Measurements from ENCODE around the gene MAPK8.
"Not testable (repeated sequence)": the region's sequence is repeated elsewhere in the genome, so short reads cannot be mapped to it uniquely, and the experiment has no call there.

MAPK8 gene

DNA sequence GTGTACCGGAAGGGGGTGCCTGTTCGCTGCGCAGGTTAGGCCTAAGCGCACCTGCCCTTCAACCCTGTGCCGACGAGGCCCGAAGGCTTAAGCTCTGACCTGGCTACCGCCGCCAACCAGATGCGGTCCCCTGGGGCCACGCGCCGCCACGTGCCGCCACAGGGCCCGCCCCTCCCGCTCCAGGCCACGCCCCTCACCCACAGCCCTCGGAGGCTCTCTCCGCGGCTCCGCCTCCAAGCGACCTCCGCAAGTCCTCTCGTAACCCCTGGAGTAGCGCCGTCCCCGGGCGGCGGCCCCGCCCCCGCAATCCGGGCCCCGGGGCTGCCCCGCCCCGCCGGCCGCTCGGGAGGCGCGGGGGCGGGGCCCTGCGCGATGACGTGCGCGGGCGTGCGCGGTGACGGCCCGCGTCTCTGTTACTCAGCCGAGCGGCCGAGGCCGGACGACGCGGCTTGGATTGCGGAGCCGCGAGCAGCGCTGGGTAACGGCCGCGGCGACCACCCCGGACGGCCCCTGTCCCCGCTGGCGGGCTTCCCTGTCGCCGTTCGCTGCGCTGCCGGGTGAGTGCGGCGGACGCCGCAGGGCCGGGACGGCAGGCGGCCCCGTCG, at the start of gene MAPK8:
MAPK8 (plus strand) TSS at position 413 of the 605 bp plus-strand sequence. CDS start 94,984 bp downstream, outside the sequence.
- DNase-seq, result peak; percentile 89

DNA sequence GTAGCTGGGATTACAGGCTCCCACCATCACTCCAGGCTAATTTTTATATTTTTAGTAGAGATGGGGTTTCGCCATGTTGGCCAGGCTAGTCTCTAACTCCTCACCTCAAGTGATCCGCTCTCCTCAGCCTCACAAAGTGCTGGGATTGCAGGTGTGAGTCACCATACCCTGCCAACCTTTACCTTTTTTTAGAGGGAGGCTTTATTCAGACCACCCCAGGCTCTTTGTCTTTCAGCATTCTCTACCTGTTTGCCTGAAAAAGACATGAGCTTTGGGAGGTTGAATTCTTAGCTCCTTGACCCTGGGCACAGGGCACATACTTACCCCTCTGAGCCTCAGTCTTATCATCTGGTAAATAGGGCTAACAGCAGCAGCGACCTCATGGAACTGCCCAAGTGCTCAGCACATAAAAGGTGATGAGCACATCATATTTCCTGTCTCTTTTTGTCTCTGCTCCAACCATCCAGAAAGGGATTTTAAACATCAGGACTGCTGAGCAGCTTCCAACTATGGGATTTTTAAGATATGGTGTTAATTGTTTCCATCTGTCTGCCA, 49.0 kb upstream of the MAPK8 start:
- DNase-seq, result no peak

DNA sequence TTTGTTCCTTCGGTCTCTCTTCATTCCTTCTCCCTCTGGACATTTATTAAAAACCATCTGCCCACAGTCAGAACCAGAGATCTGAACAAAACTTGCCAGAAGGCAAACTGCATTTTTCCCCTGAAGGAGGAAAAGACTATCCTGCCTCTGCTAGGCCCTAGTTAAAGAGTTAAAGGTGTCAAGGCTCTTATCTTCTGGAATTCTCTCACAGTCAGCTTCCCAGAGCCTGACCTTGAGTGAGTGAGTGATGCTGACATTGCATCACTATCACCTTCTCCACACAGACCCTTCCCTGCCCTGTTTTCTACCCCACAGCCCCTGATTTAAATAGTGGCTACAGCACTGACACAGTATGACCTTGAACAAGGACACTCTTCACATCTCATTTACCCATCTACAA, 48.4 kb upstream of the MAPK8 start:
- DNase-seq, result no peak

DNA sequence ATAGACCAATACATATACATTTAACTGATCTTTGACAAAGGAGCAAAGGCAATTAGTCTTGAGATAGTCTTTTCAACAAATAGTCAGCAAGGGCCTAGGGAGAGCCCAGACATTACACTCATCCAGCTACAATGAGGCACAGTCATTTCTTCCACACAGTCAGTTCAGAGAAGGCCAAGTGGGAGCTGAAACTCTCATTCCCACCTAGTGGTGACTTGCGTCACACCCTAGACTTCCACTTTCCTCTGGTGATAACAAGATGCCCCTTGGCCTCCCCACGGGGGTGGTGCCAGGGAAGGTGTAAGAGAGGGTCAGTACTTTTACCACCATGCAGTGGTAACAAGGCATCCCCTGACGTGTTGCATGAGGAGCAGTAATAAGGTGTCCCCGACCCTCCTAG, 39.9 kb upstream of the MAPK8 start:
- no peak for DNase-seq

DNA sequence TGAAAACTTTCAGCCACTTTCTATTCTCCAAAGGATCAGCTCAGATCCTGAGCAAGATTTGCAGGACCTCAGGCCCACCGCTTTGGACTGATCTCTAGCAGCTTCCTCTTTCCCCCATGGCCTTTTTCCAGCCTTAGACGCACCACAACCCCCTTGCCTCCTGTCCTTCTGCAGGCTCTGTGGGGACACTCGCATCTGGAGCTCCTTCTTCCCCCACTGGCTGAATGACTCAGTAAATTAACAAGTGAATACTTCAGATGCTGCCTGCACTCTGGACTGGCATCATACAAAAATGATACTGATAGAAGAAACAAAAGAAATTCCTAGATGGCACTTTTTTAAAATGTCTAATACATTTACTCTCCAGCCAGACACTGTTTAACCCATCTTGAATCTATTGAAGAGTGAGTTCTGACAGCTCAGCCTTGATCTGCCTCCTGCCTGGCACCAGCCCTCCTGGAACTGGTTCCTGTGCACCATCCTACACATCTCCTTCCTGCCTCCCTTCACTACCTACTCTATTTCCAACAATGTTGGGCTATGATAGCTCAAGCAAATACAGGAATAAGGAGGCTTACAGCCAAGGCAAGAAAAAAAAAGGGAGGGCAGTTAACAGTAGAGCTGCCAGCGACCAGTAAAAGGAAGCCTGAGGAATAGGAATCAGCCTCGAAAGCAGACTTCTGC, 35.3 kb upstream of the MAPK8 start:
- no peak for DNase-seq

DNA sequence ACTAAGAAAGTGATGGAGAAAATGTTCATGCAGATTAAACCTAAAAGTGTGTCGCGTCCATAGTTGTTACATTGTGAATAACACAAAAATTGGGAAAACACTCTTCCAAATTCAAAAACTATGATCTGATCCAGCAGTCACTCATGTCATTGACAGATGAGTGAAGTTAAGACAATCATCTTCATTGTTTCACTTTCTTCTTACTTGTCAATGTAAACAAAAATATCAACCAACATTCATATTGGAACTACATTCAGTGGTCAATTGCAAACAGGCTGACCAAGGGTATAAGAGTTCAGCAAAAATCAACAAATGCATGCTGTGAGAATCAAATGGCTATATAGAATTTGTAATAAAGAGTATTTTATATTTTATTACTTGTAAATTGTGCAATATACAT, 33.8 kb upstream of the MAPK8 start:
- no peak for DNase-seq

DNA sequence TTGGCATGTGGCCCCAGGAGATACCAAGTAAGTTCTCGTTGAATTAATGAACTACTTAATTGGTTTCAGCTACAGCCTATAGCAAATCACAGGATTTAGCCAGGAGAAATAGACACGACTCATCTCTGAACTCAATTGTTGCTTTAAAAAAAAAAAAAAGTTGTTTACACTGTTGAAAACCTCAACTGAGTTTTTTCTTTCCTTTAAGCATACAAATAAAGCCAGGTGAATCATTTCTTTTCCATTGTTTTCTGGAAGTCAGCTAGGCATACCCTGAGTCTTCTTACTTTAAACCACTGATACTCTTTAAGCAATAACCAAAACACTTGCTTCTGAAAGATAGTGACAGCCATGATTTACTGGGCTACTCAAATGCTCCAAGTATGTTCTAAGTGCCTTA, 32.7 kb upstream of the MAPK8 start:
- DNase-seq, result no peak

DNA sequence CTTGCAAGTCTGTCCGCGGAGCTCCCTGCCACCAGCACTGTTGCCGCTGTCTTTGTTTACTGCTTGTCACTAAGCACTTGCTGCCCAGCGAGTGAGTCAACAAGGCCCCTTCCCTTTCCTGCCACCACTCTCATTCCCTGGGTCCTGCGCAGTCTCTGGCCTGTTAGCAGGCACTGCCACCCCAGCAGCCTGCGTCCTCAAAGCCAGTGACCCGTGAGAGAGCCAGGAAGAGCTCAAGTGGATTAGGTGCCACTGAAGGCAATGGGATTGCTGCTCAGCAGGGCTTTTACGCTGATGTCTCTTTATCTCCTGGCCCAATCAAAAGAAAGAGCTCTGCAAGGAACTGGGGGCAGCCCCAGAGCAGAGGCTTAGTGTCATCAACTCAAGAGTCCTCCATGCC, 31.8 kb upstream of the MAPK8 start, which contains the start of gene FRMPD2:
FRMPD2 (minus strand) TSS at position 61 of the 400 bp plus-strand sequence. CDS start 129 bp downstream, outside the sequence.
- peak; percentile 56 for DNase-seq

DNA sequence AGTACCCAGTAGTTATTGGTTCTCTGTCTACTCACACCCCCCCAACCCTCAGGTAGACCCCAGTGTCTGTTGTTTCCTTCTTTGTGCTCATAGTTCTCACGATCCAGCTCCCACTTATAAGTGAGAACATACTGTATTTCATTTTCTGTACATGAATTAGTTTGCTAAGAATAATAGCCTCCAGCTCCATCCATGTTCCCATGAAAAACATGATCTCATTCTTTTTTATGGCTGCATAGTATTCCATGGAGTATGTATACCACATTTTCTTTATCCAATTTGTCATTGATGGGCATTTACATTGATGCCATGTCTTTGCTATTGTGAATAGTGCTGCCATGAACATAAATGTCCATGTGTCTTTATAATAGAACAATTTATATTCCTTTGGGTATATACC, 29.4 kb upstream of the MAPK8 start:
- DNase-seq, result no peak

DNA sequence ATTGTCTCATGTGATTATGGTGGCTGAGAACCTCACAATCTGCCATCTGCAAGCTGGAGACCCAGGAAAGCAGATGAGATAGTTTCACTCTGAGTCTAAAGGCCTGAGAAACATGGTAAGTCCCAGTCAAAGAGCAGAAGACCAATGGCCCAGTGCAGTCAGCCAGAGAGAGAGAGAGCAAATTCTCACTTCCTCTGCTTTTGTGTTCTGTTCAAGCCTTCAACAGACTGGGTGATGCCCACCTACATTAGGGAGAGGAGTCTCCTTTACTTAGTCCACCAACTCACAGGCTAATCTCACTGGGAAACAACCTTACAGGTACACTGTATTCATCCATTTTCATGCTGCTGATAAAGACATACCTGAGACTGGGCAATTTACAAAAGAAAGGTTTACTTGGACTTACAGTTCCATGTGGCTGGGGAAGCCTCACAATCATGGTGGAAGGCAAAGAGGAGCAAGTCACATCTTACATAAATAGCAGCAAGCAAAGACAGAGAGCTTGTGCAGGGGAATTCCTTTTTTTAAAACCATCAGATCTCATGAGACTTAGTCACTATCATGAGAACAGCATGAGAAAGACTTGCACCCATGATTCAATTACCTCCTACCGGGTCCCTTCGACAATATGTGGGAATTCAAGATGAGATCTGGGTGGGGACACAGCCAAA, 27.3 kb upstream of the MAPK8 start:
- DNase-seq, result no peak

DNA sequence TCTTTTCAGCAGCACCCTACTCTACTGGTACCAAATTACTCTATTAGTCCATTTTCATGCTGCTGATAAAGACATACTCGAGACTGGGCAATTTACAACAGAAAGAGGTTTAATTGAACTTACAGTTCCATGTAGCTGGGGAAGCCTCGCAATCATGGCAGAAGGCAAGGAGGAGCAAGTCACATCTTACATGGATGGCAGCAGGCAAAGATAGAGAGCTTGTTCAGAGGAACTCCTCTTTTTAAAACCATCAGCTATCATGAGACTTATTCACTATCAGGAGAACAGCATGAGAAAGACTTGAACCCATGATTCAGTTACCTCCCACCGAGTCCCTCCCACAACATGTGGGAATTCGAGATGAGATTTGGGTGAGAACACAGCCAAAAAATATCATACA, 24.8 kb upstream of the MAPK8 start:
- DNase-seq, result not testable (repeated sequence)

DNA sequence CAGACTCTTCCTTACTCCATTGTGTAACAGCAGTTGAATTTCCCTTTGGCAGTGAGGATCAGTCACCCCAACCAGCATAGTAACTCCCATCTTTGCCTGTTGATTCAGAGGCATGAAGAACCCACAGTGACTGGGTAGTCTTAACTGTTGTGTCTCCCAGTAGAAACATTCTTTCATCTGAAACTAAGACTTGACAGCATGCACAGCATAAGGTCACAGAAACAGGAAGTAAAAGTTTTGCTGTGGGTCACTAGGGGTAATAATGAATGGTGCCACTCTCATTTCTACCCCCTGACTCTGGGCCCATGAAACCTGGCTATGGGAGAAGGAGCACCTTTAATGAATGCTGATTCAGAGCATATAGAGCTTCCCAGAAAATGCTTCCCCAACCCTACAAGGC, 23.6 kb upstream of the MAPK8 start:
- DNase-seq, result no peak

DNA sequence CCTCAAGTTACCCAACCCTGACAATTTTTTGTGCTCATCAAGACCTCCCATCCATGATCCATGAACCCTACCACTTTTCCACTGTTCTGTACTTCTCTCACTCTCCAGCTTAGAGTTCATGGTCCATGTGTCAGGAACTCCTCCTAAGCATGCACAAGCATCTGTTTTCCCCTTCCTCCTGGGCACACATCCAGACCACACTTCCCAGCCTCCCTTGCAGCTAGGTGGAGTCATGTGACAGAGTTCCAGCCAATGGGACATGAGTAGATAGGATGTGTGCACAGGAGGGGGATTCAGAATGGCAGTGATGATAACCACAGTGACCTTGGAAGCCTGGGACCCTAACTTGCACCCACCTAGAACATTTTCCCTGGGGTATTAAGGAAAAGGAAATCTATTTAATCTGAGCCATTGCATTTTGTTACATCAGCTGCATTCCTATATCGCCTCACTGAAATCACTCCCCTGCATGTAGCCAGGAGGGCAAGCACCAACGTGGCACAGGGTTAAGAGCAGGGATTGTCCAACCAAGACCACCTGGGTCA, 22.4 kb upstream of the MAPK8 start:
- no peak for DNase-seq

DNA sequence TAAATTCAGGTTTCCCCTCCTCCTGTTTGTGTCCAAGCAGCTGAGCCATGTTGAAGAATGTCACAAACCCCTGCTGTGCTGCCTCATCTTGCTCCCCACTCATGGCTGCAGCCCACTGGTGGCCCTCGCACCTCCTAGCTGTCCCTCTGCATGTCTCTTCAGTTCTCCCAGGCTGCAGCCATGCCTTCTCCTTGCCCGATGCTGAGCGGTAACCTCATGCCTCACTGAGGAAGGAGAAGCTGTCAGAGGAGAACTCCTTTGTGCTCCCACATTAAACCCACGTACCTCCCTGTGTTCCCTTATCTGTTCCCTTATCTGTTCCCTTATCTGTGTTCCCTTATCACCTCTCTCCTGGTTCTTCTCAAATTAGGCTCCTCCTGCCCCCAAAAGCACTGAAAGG, 21.7 kb upstream of the MAPK8 start:
- no peak for DNase-seq

DNA sequence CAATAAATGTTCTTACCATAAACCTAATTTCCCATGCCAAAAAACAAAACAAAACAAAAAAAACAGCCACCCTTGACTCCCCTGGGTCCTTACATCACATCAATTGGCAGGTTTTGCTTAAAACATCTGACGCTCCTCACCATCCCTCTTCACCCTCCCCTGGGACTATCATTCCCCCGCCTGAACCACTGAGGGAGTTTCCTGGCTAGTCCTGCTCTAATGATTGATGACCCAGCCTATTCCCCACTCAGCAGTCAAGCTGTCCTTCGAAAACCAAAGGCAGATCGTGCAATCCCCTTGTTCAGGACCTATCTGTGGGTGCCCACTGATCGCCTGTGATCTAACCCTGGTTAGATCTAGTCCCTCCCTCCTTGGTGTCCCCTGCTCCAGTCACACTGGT, 20.8 kb upstream of the MAPK8 start:
- DNase-seq, result no peak

DNA sequence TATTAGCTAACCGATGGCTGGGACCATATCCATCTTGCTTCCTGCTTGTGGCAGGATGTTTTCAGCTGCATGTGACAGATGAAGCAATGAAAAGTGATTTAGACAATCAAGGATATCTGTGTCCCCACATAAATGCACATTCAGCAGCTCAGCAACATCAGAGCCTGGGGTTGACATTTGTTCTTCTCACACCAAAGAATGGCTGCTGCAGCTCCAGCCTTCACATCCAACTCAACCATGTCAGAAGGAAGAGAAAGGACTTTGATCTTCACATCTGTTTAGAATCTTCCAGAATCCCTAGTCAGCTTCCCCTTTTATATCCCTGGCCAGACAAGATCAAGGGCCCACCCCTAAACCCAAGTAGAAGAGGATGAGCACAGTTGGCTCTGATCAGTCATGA, 20.1 kb upstream of the MAPK8 start:
- DNase-seq, result no peak

DNA sequence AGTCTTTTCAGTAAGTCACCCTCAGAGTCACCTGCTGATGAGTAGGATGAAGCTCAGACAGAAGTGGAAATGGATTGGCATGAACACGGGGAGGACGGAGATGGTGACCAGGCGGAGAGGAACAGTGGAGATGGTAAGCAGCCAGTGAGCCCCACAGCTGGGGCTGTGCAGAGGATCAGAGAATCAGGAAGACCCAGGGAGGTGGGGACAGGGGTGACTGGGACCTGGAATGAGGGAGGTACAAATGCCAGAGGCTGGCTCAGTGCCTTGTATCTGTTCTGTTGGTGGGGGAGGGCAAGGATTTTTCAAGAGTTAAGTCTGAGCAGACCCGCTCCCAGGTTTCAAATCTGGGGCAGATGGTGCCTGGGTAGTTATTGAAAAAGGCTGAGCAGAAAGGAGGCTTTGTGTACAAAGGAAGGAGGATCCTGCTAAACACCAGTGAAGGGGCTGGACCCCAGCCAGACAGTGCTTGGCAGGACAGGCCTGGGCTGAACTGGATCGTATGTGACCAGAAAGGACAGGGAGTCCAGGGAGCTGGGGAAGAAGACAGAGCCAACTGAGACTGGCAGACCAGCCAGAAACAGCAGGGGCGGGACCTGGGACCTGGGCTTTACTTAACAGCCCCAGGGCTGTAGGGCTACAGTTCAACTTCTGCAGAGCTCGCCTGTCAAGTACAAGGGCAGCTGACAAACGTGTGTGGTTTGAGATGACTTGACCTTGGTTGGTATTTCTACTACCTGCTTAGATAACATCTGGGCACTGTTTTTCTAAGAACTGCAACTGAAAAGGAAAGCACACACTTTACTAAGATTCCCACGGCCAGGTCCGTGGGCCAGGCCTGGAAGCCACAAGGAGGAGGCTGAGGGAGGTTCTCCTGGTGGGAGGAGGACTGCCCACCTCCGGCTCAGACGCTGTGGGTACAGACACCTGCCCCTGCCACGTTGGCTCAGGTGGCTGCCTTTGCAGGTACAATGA, 18.8 kb upstream of the MAPK8 start:
- peak; percentile 56 for DNase-seq

DNA sequence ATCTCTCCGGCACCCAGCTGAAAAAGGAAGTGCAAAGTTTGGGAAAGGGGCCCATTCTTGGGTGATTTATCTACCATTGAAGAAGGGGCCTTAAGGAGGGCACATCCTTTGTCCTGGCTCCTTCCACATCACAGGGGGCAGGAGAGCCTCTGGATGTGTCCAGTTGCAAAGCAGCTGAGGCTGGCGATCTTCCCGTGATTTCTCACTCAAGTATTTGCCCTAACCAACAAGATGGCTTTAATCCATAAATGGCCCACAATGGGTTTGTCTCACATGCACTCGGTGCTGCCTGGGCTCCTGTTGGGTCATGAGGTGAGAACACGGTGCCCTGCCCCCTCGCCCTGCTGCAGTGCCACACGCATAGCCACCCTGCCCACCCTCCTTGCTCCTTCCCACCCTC, 17.8 kb upstream of the MAPK8 start:
- no peak for DNase-seq

DNA sequence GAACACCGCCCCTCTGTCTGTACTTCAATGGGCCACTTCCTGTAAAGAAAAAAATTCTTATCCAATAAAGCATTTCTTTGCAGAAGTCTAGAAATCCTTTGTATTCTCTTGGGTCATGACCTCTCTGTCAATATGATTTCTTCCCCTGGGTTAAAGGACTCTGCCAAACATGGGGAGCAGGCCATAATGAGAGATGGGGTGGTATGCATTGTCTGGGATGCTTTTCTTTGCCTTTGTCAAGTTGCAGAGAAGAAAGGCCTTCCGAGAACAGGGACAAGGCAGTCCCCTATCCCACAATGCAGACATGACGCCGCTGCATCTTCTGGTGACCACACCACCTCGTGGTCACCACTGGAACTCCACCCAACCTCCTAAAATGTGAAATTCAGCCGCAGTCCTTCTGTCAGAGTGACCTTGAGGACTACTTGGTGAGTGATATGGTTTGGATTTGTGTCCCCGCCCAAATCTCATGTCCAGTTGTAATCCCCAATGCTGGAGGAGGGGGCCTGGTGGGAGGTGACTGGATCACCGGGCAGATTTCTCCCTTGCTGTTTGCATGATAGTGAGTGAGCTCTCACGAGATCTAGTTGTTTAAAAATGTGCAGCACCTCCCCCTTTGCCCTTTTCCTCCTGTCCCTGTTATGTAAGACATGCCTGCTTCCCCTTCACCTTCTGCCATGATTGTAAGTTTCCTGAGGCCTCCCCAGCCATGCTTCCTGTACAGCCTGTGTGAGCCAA, 16.8 kb upstream of the MAPK8 start:
- peak; percentile 86 for DNase-seq

DNA sequence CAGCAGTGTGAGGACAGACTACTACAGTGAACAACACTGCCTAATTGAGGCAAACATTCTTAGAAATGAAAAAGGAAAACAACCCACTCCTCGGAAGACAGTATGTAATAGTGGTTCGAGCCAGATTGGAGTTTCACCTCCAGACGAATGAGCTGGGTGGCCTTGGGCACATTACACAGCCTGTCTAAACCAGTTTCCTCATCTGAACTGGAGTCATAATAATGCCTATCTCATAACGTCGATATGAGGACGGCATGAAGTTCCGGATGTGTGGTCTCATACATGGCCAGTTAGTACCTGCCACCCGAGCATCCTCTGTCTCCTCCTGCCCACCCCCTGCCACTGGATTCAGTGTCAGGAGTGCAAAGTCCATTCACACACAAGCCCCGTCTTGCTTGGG, 16.2 kb upstream of the MAPK8 start:
- no peak for DNase-seq

DNA sequence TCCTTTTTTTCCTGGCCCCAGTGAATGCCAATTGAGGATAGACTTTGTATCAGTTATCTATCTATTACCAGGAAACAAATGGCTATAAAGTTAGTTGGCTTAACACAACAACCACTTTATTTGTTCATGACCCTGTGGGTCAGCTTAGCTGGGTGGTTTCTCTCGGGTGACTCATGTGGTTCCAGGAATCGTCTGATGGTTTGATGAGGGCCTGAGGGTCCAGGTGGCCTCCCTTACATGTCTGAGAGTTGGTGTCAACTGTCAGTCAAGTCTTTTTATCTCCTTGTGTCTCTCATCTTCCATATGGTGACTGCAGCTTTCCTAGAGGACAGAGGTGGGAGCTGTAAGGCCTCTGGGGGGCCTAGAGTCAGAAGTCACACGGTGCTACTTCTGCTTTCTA, 15.3 kb upstream of the MAPK8 start:
- no peak for DNase-seq

DNA sequence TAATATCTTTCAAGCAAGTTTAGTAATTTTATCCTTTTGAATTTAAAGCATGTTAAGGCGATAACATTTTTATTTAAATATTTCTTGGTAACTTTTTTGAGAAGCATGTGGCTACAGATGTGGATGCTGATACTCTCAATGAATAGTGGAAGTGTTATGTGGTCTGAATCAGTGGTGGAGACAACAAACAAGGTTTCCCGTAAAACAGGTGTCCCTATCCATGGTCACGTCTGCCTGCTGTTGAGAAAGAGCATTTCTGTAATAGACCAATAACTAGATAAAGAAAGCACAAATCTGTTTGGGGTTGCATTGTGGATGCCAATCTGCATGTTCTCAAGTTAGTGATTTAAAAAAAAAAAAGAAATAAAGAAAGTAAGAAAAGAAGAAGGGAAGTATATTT, 13.9 kb upstream of the MAPK8 start:
- DNase-seq, result no peak
